GM18499 (cell line): Measurements from ENCODE around the gene NTMT1.
A peak's percentile ranks its signal among the peaks of the same experiment; 100 is the strongest.
"Not testable (repeated sequence)": the region's sequence is repeated elsewhere in the genome, so short reads cannot be mapped to it uniquely, and the experiment has no call there.

ENCODE experiments used
- ATAC-seq: cut with Tn5 transposase; IDR thresholded peaks from one replicate; pipeline ENCODE4 v1.9.1; 2021; ENCODE audit warnings: moderate number of reproducible peaks; ENCODE audit not compliant: insufficient read depth, unreplicated experiment

The NTMT1 gene

GRCh38 chr9:129633848-129634247, 7.9 kb downstream of the NTMT1 start:
- no peak for ATAC-seq

- no peak for ATAC-seq
Measured at GRCh38 chr9:129635099-129636065, 9.4 kb downstream of the NTMT1 start.

GRCh38 chr9:129636343-129636742, 10.4 kb downstream of the NTMT1 start:
- ATAC-seq, result not testable (repeated sequence)

- no peak for ATAC-seq
Measured at GRCh38 chr9:129637102-129637501, 11.1 kb downstream of the NTMT1 start.

- no peak for ATAC-seq
Measured at GRCh38 chr9:129637673-129638439, 11.9 kb downstream of the NTMT1 start.

- ATAC-seq, result no peak
Measured at GRCh38 chr9:129639034-129639630, 13.2 kb downstream of the NTMT1 start.

GRCh38 chr9:129639756-129640085, 13.8 kb downstream of the NTMT1 start:
- no peak for ATAC-seq

- ATAC-seq, result no peak
Measured at GRCh38 chr9:129640086-129640870, 14.3 kb downstream of the NTMT1 start.

GRCh38 chr9:129640871-129641749, 15.1 kb downstream of the NTMT1 start:
- ATAC-seq, result no peak

GRCh38 chr9:129641750-129642585, 16.0 kb downstream of the NTMT1 start, which contains the start of gene ASB6:
Gene ASB6, minus strand, starts transcription at chr9:129642151. Its CDS starts 152 bp downstream, at chr9:129641999.
- ATAC-seq, result peak; percentile 51

GRCh38 chr9:129643706-129644105, 17.7 kb downstream of the NTMT1 start:
- no peak for ATAC-seq

GRCh38 chr9:129644365-129644764, 18.4 kb downstream of the NTMT1 start:
- ATAC-seq, result no peak

GRCh38 chr9:129644902-129645301, 18.9 kb downstream of the NTMT1 start:
- ATAC-seq, result no peak

GRCh38 chr9:129646252-129646651, 20.3 kb downstream of the NTMT1 start:
- no peak for ATAC-seq

- no peak for ATAC-seq
Measured at GRCh38 chr9:129646654-129647053, 20.7 kb downstream of the NTMT1 start.

- ATAC-seq, result no peak
Measured at GRCh38 chr9:129647635-129648034, 21.7 kb downstream of the NTMT1 start.

- ATAC-seq, result no peak
Measured at GRCh38 chr9:129648092-129648763, 22.3 kb downstream of the NTMT1 start.

GRCh38 chr9:129648764-129649115, 22.8 kb downstream of the NTMT1 start:
- ATAC-seq, result no peak
